ENCODE measurements around the gene KBTBD4.
"Not testable (repeated sequence)": the region's sequence is repeated elsewhere in the genome, so short reads cannot be mapped to it uniquely, and the experiment has no call there.

KBTBD4 gene

GRCh38 chr11:47558695-47559094, 20.1 kb downstream of the KBTBD4 start:
- DNase-seq, result no peak

DNA sequence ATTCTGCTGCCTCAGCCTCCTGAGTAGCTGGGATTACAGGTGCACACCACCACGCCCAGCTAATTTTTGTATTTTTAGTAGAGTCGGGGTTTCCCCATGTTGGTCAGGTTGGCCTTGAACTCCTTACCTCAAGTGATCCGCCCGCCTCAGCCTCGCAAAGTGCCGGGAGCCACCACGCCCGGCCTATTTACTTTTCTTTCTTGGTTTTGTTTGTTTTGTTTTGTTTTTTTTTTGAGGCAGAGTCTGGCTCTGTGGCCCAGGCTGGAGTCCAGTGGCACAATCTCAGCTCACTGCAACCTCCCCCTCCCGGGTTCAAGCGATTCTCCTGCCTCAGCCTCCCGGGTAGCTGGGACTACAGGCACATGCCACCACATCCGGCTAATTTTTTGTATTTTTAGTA, 21.8 kb downstream of the KBTBD4 start:
- DNase-seq, result not testable (repeated sequence)

DNA sequence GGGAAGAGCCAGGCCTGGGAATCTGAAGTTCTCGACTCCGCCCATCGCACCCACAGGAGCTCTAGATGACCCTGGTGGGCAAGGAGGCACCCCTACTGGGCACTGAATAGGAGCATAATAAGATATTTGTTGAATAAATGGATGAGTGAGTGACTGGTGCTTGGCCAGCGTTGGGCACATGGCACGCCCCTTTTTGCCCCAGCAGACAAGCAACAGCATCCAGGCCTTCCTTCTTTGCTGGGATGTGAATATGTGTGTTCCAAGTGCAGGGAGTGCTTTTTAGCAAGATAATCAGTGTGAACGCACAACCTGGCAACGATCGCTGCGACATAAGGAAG, 25.4 kb downstream of the KBTBD4 start:
- no peak for DNase-seq

- DNase-seq, result peak; percentile 77 to 90 (median 80)
Observed at GRCh38 chr11:47552566-47553405, 26.0 kb downstream of the KBTBD4 start, which contains the start of gene CELF1. CELF1 (minus strand) TSS chr11:47553132; CDS start chr11:47499523, 53,609 bp downstream.

DNA sequence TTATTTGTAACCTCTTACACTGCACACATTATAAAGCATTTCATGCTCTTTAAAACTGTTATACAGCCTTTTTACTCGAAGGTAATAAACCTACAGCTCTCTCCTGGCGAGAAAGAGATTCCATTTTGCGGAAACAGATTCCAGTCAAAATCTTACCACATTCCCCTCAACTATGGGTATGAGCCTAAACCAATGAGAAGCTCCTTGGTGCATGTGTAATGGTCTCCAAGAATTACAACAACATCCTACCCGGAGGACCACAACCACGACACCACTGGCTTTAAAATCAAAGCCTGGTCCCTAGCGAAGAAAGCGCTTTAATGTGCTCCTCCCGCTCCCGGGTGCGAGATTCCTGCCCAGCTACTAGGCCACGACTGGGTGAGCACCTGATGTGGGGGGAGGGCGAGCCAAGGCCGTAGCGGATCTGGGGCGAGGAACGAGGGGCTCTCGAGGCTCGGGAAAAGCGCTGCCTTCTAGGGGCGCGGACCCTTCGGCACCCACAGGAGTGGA, 26.7 kb downstream of the KBTBD4 start:
- peak in 1 of 4 experiments; percentile 12 for DNase-seq

DNA sequence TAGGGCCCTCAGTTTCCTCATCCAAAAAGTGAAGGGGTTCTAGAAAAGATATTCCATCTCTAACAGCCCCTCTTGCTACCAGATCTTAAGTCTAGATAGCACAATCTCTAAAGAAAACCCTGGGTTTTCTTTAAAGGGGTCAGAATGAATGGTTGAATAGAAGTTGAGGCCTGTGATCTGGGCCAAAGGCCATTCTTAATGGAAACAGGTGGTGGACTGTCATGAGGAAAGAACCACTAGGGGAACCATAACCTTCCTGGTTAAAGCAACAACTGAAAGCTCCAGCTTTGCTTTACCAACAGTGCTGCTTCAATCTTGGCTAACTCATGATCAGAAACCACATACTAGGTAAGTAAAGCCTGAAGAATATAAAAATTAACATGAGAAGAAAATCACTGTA, 27.7 kb downstream of the KBTBD4 start:
- DNase-seq, result no peak

DNA sequence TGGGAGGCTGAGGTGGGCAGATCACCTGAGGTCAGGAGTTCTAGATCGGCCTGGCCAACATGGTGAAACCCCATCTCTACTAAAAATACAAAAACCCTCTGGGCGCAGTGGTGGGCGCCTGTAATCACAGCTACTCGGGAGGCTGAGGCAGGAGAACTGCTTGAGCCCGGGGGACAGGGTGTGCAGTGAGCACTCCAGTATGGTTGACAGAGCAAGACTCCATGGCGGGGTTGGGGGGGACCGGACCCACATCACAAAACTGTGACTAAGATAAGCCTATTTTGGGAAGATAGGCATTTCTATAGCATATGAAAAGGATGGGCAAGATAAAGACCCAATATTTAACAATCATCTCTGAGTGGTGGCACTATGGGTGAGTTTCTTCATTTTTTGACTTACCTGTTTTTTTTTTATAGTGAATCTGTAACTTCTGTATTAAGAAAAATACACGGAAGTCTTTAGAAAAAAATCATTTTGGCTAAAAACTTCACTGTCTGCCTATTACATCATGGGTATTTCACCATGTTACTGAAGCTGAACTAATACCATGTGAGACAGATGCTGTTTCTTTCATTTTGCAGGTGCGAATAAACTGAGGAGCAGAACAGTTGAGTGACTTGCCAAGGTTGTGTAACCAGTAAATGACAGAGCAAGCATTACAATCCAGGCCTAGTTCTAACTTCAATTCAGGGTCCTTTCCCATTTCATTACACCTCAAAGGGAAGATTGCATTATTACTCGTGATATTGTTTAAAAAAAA, 28.3 kb downstream of the KBTBD4 start:
- no peak for DNase-seq

GRCh38 chr11:47546274-47546673, 32.5 kb downstream of the KBTBD4 start:
- DNase-seq, result not testable (repeated sequence)

DNA sequence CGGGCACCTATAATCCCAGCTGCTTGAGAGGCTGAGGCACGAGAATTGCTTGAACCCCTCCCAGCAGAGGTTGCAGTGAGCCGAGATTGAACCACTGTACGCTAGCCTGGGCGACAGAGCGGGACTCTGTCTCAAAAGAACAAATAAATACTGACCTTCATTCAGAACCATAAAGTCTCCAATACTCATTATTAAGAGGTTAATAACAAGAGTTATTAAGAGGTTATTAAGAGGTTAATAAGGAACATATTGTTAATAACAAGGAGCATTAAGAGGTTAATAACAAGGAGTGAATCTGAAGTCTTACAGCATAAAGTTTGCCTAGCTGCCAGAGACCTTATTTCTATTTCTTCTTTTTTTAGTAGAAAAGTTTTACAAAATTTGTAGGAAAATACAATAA, 33.5 kb downstream of the KBTBD4 start:
- DNase-seq, result no peak

DNA sequence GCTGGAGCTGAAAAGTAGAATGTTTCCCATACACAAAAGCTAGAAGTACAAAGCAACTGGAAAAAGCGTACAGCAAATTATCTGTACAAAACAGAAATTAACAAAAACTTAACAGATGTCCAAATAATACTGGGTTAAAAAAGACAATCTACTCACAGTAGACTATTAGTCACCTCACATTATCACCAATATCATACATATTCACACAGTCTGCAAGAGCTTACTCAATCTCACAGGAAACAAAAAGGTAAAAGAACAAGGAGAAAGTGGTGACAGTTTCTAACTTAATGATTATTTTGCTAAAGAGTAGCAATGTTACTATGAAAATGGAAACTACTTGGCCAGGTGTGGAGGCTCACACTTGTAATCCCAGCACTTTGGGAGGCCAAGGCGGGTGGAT, 37.7 kb downstream of the KBTBD4 start:
- DNase-seq, result no peak

DNA sequence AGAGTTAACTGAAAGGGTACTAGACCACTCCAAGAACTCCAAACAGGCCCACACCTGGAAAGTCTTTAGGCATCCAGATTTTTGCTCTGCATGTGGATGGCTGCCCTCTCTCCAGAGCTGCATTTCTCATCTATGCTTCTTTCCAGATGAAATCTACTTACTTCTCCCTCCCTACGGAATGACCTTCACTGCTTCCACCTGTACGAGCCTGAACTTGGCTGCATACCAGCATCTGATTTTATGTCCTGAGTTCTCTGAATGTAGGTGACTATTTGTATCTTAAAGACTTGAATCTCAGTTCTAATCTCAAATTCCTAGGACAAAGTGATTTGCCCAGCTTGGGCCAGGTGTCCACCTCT, 39.1 kb downstream of the KBTBD4 start:
- DNase-seq, result no peak

- no peak for DNase-seq
Observed at GRCh38 chr11:47538741-47539565, 39.8 kb downstream of the KBTBD4 start.

DNA sequence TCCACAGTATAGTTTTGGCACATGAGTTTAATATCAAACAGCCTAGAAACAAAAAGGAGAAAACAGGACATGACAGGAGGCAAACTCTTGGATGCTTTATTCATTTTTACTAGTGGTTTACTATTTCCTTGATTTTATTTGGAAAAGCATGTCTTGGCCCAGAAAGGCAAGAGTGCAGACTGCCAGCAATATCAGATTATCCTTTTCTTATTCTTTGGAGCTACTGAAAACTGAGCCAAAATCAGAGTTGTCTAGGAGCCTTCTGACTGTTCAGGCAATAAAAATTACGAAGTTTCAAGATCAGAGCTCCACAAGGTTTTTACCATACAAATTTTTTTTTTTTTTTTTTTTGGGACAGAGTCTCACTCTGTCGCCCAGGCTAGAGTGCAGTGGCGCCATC, 41.9 kb downstream of the KBTBD4 start:
- DNase-seq, result no peak

DNA sequence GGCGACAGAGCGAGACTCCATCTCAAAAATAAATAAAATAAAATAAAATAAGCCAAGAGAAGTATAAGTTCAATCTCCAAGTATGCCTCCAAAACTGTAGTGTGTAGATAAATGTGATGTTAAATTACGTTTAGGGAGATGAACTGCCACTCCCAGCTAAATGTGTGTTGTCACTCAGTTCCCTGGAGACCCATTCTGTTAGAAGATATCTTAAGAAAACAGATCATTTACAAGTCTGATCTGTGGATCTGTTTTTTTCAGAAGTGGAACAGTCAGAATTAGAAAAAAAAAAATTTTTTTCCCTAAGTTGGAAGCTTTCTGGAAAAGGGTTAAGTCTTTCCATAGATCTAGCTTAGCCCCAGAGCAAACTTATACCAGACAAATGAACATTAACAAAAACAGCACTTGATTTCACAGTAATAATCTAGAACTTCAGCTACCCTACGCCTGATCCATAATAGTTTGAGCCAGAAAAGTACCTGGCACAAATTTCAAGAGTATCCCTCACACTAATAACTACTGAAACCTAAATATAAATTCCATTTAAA, 44.0 kb downstream of the KBTBD4 start:
- no peak for DNase-seq

- DNase-seq, result no peak
Observed at GRCh38 chr11:47533690-47534151, 45.0 kb downstream of the KBTBD4 start.

DNA sequence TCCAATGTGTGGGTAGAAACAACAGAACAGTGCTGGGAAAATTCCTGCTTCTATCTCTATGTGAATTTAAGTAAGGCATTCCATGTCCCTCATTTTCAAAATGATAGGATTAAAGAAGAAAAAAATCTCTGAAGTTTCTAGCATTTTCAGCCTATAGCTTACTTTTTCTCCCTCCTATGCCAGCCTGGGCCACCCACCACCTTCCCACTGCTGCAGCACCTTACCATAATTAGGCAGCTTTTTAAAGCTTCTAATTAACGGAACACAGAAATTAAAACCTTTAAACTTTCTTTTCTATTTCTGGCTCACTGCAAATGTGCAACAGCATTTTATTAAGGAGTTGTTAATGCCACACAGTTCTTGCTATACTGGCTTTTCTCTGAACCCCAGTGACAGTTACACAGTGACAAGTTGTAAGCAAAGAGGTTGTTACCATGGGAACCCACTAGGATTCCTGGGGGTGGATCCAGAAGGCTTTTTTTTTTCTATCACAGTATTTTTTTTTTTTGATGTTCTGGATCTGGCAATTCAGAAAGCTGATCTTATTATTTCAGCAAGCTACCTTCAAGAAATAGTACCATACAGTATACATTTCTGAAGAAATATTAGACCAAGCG, 46.1 kb downstream of the KBTBD4 start:
- no peak for DNase-seq

DNA sequence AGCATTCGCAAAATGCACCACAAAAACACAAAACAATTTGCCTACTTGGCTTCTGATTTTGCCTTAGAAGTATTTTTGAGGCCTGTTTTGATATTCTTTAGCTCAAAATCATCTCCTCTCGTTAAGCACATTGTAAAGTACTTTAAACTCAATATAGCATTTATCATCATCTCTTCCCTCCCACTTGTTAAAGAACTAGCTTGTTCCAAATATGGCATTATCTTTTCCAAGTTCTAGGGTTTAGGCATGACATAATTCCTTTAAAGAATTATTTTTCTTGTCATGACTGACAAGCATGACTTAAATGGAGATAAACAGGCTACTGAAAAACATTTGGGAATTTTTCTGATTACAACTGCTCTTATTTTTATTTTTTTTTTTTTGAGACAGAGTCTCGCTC, 47.1 kb downstream of the KBTBD4 start:
- DNase-seq, result no peak

DNA sequence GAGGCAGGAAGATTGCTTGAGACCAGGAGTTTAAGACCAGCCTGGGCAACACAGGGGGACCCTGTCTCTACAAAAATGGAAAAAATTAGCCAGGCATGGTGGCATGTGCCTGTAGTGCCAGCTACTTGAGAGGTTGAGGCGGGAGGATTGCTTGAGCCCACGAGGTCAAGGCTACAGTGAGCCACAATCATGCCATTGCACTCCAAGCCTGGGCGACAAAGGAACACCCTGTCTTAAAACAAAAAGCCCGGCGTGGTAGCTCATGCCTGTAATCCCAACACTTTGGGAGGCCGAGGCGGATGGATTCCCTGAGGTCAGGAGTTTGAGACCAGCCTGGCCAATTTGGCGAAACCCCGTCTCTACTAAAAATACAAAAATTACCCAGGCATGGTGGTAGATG, 48.0 kb downstream of the KBTBD4 start:
- not testable (repeated sequence) for DNase-seq

GRCh38 chr11:47529951-47530350, 48.8 kb downstream of the KBTBD4 start:
- no peak for DNase-seq

DNA sequence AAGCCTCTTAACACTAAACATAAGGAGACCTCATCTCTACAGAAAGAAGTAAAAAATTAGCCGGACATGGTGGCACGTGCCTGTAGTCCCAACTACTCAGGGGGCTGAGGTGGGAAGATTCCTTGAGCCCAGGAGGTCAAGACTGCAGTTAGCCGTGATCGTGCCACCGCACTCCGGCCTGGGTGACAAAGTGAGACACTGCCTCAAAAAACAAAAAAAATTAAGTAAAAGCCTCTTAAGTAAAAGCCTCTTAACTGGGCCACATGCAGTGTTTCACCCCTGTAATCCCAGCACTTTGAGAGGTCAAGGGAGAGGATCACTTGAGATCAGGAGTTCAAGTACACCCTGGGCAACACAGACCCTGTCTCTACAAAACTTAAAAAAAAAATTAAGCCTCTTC, 51.6 kb downstream of the KBTBD4 start:
- no peak for DNase-seq

GRCh38 chr11:47526032-47526431, 52.7 kb downstream of the KBTBD4 start:
- not testable (repeated sequence) for DNase-seq

DNA sequence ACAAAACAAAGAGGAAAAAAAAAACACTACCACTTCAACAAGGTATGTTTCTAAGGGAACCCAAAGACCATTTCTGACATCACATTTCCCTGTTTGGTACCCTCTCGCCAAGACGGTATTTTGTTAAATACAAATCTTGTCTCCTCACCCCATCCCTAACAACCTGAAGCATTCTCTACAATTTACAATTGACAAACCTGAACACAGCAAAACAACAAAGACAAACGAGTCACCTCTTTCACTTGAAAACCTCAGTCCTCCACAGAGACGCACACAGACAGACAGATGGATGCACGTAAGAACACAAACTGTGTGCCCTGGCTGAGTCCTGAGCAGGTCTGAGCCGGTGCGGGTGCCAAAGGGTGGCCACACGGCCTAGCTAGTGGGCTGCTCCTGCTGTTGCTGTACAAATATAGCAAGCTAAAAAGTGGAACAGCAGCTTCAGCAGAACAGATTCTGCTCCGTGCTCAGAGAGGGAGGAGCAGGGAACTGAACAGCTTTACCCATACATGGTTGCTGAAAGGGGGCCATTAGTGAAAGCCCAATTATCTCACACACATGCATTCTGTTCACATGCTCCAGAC, 54.4 kb downstream of the KBTBD4 start:
- DNase-seq, result no peak

Measured in activated naive CD4-positive, alpha-beta T cell (primary cell).